Measurements from ENCODE around the gene ALG14.
A peak's percentile ranks its signal among the peaks of the same experiment; 100 is the strongest.
"Not testable (repeated sequence)": the region's sequence is repeated elsewhere in the genome, so short reads cannot be mapped to it uniquely, and the experiment has no call there.

ALG14 gene

GRCh38 chr1:95048317-95048716, 24.4 kb downstream of the ALG14 start:
- no peak overlapping the region for H3K4me3 ChIP-seq (replicated peaks; ENCODE audit: insufficient read depth, low read length)
- TF ChIP-seq SPI1 (IDR thresholded peaks at IDR 0.05; ENCODE audit: borderline replicate concordance, low read depth) (no peak), REST (IDR thresholded peaks at IDR 0.05; ENCODE audit: insufficient replicate concordance, low read depth) (no peak), GABPA (IDR thresholded peaks at IDR 0.05; ENCODE audit: low read depth) (no peak), POLR2AphosphoS5 (IDR thresholded peaks at IDR 0.05; ENCODE audit: low read depth) (no peak), CTCF (IDR thresholded peaks at IDR 0.05; ENCODE audit: insufficient read depth, low read length) (no peak)
- no peak overlapping the region for H3K27ac ChIP-seq (replicated peaks)
- no peaks in the 10 kb centered on the region for H3K27me3 ChIP-seq (ENCODE audit: insufficient read depth, poor library complexity, severe bottlenecking)
- DNase-seq (ENCODE audit: low read depth in 1 of 2, low spot score in 1 of 2), result no peak

GRCh38 chr1:95047624-95048023, 25.1 kb downstream of the ALG14 start:
- H3K27ac ChIP-seq (replicated peaks); H3K4me3 ChIP-seq (replicated peaks; ENCODE audit: insufficient read depth, low read length); H3K27me3 ChIP-seq (ENCODE audit: insufficient read depth, poor library complexity, severe bottlenecking); DNase-seq (ENCODE audit: low read depth in 1 of 2, low spot score in 1 of 2): not testable (repeated sequence)

- no peak overlapping the region for H3K4me3 ChIP-seq (replicated peaks; ENCODE audit: insufficient read depth, low read length)
- TF ChIP-seq GABPA (IDR thresholded peaks at IDR 0.05; ENCODE audit: low read depth), result no peak
- no peak for TF ChIP-seq REST (IDR thresholded peaks at IDR 0.05; ENCODE audit: insufficient replicate concordance, low read depth)
- no peak for TF ChIP-seq POLR2AphosphoS5 (IDR thresholded peaks at IDR 0.05; ENCODE audit: low read depth)
- TF ChIP-seq SPI1 (IDR thresholded peaks at IDR 0.05; ENCODE audit: borderline replicate concordance, low read depth), result no peak
- TF ChIP-seq CTCF (IDR thresholded peaks at IDR 0.05; ENCODE audit: insufficient read depth, low read length), result no peak
- no peak overlapping the region for H3K27ac ChIP-seq (replicated peaks)
- no peaks in the 10 kb centered on the region for H3K27me3 ChIP-seq (ENCODE audit: insufficient read depth, poor library complexity, severe bottlenecking)
- DNase-seq (ENCODE audit: low read depth in 1 of 2, low spot score in 1 of 2), result no peak
These were observed 26.4 kb downstream of the ALG14 start for GRCh38 chr1:95046359-95046758.

GRCh38 chr1:95043141-95043980, 29.4 kb downstream of the ALG14 start:
- peak; percentile 50 to 82 for DNase-seq (ENCODE audit: low read depth in 1 of 2, low spot score in 1 of 2)

More at GRCh38 chr1:95043141-95043980, 29.4 kb downstream of the ALG14 start:
- no peak overlapping the region for H3K4me3 ChIP-seq (replicated peaks; ENCODE audit: insufficient read depth, low read length)
- peak; percentile 97 for TF ChIP-seq CTCF (IDR thresholded peaks at IDR 0.05; ENCODE audit: insufficient read depth, low read length)
- TF ChIP-seq GABPA (IDR thresholded peaks at IDR 0.05; ENCODE audit: low read depth), result no peak
- H3K27me3 ChIP-seq (ENCODE audit: insufficient read depth, poor library complexity, severe bottlenecking), result no peaks in the 10 kb centered on the region
- H3K27ac ChIP-seq (replicated peaks), result no peak overlapping the region
